ENCODE measurements around the gene SH3GL3. TPM values are rescaled to one million over a fixed set of nuclear protein-coding genes. Genes with fewer than 3 reads are reported as not detected.

The SH3GL3 gene
- total RNA-seq, 1 donor from 2014 or later = 0.88 TPM

DNA sequence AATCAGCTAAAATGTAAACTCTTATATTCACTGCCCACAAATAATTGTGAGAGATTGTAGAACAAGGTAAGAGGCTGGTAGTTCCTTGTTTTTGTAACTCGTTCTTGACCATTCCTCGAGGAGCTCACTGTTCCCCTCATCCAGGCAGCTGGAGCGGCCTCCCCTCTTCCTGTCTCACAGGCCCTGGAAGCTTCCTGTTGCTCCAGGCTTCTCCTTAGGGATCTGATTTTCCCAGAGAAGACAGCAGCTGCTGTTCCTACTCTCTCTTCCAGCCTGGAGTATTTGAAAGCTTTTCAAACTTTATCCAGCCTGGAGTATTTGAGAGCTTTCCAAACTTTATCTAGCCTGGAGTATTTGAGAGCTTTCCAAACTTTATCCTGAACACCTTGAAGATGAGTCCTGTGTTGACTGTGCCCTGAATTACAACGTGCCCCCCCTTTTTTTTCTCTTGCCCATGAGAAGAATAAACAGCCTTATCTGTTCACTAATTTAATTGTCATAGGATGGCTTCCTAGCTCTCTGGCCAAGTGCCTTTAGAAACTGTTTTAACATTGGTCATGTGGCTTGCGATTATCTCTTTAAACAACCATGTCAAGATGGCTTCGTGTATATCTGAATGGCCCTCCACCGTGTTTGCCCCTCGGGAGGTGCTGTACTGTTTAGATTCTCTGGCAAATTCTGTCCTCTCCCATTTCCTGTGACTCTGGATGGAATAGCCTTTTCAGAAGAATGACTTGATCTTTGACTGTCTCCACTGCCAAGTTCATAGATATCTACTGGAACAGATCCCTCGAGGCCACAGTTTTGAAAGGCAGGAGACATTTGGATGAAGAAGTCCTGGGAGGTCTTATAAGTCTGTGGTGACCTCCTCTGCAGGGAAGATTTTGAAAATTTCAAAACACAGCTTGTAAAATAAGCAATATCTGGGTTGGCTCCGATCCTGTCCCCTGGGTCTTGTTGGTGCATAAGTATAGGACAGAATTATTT lies 211.6 kb downstream of the SH3GL3 start:
- DNase-seq (ENCODE audit: low read depth) = peak; percentile 5

DNA sequence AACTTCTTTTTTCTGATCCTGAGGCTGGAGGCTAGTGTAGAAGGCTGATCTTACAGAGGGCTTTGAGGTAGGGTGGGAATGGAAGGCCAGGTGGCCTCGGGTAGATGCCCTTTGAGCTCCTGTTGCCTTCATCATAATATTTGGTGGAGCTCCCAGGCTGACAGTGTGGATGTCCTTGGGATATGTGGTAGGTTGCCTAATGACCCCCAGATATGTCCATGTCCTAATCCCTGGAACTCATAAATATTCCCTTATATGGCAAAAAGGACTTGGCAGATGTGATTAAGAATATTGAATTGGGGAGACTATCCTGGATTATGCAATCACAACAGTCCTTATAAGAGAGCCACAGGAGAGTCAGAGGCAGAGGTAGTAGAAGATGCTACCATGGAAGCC lies 212.3 kb downstream of the SH3GL3 start:
- no peak for DNase-seq (ENCODE audit: low read depth)

DNA sequence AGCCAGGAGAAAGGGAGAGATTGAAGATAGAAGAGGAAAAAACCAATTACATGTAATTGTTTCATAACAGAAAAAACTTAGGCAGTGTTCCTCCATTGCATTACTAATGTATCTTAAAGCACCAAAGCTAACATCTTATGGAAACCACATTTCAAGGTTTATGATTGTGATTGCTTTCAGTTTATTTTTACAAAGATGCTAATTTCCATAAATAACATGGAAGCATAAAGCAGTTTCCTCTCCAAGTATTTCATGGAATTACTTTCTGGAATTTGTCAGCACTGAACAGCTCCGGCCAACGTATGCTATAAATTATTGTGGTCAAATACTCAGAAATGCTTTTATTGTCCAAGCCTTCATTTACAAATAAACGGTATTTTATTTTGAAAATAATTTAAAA lies 218.3 kb downstream of the SH3GL3 start:
- no peak for DNase-seq (ENCODE audit: low read depth)

Other genes starting within 250 kb of the SH3GL3 start
- gene HDGFL3, start 239.5 kb upstream of the SH3GL3 start, total RNA-seq = 40.9 and 43.3 TPM in 2 replicates
- gene BNC1, start 162.7 kb upstream of the SH3GL3 start, total RNA-seq = 3.6 and 5.1 TPM in 2 replicates
- 0.05 TPM in 1 of 2 replicates, not detected in the other for gene ADAMTSL3, start 206.8 kb downstream of the SH3GL3 start, total RNA-seq

Measured in myocyte (in vitro differentiated cells).